ENCODE data around the gene FSIP1. TPM values are rescaled to one million over a fixed set of nuclear protein-coding genes. Genes with fewer than 3 reads are reported as not detected.

FSIP1 gene
- total RNA-seq, 1 experiment from 2014 or later, result 0.61 TPM

- TF ChIP-seq ZNF423 (CRISPR knock-in tag; IDR thresholded peaks at IDR 0.05), result no peak
- TF ChIP-seq ZNF263 (CRISPR knock-in tag; IDR thresholded peaks at IDR 0.05; ENCODE audit: low read depth), result no peak
- TF ChIP-seq RORB (CRISPR knock-in tag; IDR thresholded peaks at IDR 0.05), result no peak
These were observed 47.5 kb upstream of the FSIP1 start (continued) for GRCh38 chr15:39830166-39830565.

DNA sequence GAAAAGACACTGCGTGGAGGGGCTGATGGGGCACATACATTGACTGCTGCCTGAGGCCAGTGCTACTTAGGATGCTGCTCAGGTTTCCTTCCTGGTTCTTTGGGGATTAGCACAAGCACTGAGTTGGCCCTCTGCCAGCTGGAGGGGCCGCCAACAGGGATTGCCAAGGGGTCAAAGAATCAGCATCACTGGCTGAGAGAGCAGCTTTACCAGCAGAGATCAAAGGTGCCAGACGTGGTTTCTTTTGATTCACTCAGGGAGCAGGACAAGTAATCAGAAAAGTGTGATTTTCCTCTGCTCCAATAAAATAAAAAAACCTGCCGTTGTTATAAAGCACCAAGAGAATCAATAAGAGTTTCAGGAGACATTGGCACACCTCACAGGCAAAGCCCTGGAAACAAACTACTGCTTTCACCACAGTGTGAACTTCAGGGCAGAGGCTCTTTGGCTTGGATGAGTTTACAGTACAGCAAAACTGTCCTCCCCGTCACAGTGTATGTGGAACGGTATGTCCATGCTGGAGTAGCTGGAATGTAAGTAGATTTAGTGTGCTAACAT is 45.8 kb upstream of the FSIP1 start:
- ATAC-seq (peak; percentile 41), DNase-seq (ENCODE audit: low spot score) (no peak)
- no peaks in the 10 kb centered on the region for H3K27me3 Mint-ChIP-seq (ENCODE audit: low read depth)
- H3K4me3 Mint-ChIP-seq, result no peak overlapping the region
- H3K36me3 Mint-ChIP-seq, result peaks cover 16% of the 10 kb centered on the region
- H3K27ac Mint-ChIP-seq, result peak overlapping the region; percentile 61
- ChIA-PET POLR2A (no interaction called here), CTCF (no interaction called here)
- peaks cover 46% of the 10 kb centered on the region for H3K4me1 Mint-ChIP-seq
- H3K9me3 Mint-ChIP-seq, result peaks cover 14% of the 10 kb centered on the region
- TF ChIP-seq ELF4 (CRISPR knock-in tag; IDR thresholded peaks at IDR 0.05; ENCODE audit: low read depth) (no peak), TCF7 (CRISPR knock-in tag; IDR thresholded peaks at IDR 0.05; ENCODE audit: low read depth) (no peak)

DNA sequence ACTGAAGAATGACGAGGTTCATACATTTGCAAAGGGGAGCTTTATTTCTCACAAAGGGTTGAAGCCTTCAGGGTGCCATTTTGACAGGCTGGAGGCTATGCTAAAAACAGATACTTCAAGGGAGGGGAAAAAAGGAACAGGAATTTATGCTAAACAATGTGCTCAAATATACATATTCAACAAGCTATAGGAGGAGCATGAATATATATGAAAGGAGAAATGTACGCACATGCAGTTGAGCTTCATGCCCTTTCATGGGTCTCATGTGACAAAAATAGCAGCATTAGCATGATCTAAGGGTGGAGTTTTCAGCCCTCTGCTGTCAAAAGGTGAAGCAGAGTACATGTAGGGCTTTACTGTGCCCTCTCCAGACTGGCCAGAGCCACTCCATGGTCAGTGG is 44.3 kb upstream of the FSIP1 start:
- DNase-seq (ENCODE audit: low spot score) (no peak), ATAC-seq (no peak)
- ChIA-PET CTCF (interaction anchor here (1.1 to 1.3 kb wide), 2 partner anchors 34 to 46 kb away, joined by 3 read pairs; no protein-coding TSS in a partner anchor), POLR2A (no interaction called here)
- peak overlapping the region; percentile 26; the same call in 1 of the 2 replicates for H3K27ac Mint-ChIP-seq
- H3K4me3 Mint-ChIP-seq, result no peak overlapping the region
- H3K9me3 Mint-ChIP-seq, result peaks cover 21% of the 10 kb centered on the region
- no peak for TF ChIP-seq SP1 (CRISPR knock-in tag; conservative IDR thresholded peaks at IDR 0.05)
- TF ChIP-seq ETV6 (CRISPR knock-in tag; IDR thresholded peaks at IDR 0.05), result no peak
- TF ChIP-seq, protein P1, sequence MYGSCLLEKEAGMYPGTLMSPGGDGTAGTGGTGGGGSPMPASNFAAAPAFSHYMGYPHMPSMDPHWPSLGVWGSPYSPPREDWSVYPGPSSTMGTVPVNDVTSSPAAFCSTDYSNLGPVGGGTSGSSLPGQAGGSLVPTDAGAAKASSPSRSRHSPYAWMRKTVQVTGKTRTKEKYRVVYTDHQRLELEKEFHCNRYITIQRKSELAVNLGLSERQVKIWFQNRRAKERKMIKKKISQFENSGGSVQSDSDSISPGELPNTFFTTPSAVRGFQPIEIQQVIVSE (CRISPR knock-in tag; IDR thresholded peaks at IDR 0.05; ENCODE audit: borderline replicate concordance), result no peak
- TF ChIP-seq RORB (CRISPR knock-in tag; IDR thresholded peaks at IDR 0.05), result no peak
- peaks cover 16% of the 10 kb centered on the region for H3K36me3 Mint-ChIP-seq
- H3K4me1 Mint-ChIP-seq, result peaks cover 54% of the 10 kb centered on the region
- H3K27me3 Mint-ChIP-seq (ENCODE audit: low read depth), result no peaks in the 10 kb centered on the region

GRCh38 chr15:39823634-39824033 is 41.0 kb upstream of the FSIP1 start:
- Mint-ChIP-seq H3K27ac (peak overlapping the region; percentile 26; the same call in 1 of the 2 replicates), H3K4me3 (no peak overlapping the region), H3K27me3 (ENCODE audit: low read depth) (no peaks in the 10 kb centered on the region)

More at GRCh38 chr15:39823634-39824033, 41.0 kb upstream of the FSIP1 start:
- ChIA-PET POLR2A (no interaction called here), CTCF (no interaction called here)
- H3K36me3 Mint-ChIP-seq, result peaks cover 16% of the 10 kb centered on the region
- peaks cover 62% of the 10 kb centered on the region for H3K4me1 Mint-ChIP-seq
- no peak for DNase-seq (ENCODE audit: low spot score)
- TF ChIP-seq, protein P1 (CRISPR knock-in tag; IDR thresholded peaks at IDR 0.05; ENCODE audit: borderline replicate concordance), result no peak
- no peak for TF ChIP-seq KAT7 (CRISPR knock-in tag; IDR thresholded peaks at IDR 0.05; ENCODE audit: borderline replicate concordance)
- no peak for TF ChIP-seq PRRX2 (CRISPR knock-in tag; IDR thresholded peaks at IDR 0.05)
- no peak for TF ChIP-seq E2F5 (CRISPR knock-in tag; IDR thresholded peaks at IDR 0.05)
- no peak for TF ChIP-seq TEAD1 (CRISPR knock-in tag; IDR thresholded peaks at IDR 0.05)
- TF ChIP-seq SMAD4 (CRISPR knock-in tag; IDR thresholded peaks at IDR 0.05), result no peak
- TF ChIP-seq MYBL2 (CRISPR knock-in tag; IDR thresholded peaks at IDR 0.05), result no peak
- no peak for TF ChIP-seq OVOL2 (CRISPR knock-in tag; IDR thresholded peaks at IDR 0.05; ENCODE audit: borderline replicate concordance)
- no peak for TF ChIP-seq USF1 (CRISPR knock-in tag; IDR thresholded peaks at IDR 0.05)
- TF ChIP-seq ZNF121 (CRISPR knock-in tag; IDR thresholded peaks at IDR 0.05), result no peak
- TF ChIP-seq MXD4 (CRISPR knock-in tag; IDR thresholded peaks at IDR 0.05; ENCODE audit: borderline replicate concordance), result no peak
- TF ChIP-seq, protein P2, sequence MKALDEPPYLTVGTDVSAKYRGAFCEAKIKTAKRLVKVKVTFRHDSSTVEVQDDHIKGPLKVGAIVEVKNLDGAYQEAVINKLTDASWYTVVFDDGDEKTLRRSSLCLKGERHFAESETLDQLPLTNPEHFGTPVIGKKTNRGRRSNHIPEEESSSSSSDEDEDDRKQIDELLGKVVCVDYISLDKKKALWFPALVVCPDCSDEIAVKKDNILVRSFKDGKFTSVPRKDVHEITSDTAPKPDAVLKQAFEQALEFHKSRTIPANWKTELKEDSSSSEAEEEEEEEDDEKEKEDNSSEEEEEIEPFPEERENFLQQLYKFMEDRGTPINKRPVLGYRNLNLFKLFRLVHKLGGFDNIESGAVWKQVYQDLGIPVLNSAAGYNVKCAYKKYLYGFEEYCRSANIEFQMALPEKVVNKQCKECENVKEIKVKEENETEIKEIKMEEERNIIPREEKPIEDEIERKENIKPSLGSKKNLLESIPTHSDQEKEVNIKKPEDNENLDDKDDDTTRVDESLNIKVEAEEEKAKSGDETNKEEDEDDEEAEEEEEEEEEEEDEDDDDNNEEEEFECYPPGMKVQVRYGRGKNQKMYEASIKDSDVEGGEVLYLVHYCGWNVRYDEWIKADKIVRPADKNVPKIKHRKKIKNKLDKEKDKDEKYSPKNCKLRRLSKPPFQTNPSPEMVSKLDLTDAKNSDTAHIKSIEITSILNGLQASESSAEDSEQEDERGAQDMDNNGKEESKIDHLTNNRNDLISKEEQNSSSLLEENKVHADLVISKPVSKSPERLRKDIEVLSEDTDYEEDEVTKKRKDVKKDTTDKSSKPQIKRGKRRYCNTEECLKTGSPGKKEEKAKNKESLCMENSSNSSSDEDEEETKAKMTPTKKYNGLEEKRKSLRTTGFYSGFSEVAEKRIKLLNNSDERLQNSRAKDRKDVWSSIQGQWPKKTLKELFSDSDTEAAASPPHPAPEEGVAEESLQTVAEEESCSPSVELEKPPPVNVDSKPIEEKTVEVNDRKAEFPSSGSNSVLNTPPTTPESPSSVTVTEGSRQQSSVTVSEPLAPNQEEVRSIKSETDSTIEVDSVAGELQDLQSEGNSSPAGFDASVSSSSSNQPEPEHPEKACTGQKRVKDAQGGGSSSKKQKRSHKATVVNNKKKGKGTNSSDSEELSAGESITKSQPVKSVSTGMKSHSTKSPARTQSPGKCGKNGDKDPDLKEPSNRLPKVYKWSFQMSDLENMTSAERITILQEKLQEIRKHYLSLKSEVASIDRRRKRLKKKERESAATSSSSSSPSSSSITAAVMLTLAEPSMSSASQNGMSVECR (CRISPR knock-in tag; IDR thresholded peaks at IDR 0.05; ENCODE audit: borderline replicate concordance), result no peak
- TF ChIP-seq ERG (CRISPR knock-in tag; IDR thresholded peaks at IDR 0.05), result no peak
- no peak for TF ChIP-seq ELF4 (CRISPR knock-in tag; IDR thresholded peaks at IDR 0.05; ENCODE audit: low read depth)
- ATAC-seq, result peak; percentile 63
- H3K9me3 Mint-ChIP-seq, result peaks cover 21% of the 10 kb centered on the region
